Epithelial cell of proximal tubule (primary cell): ENCODE results near the gene SARDH. TPM values are rescaled to one million over a fixed set of nuclear protein-coding genes. Genes with fewer than 3 reads are reported as not detected.

Source experiments
- DNase-seq: peaks from one replicate; pipeline ENCODE4 v3.0.0-alpha.2; 2011; ENCODE audit warnings: low read depth
- H3K4me3 ChIP-seq: 2 replicates; pipeline ENCODE4 v1.5.1; 2011; ENCODE audit warnings: low read depth, mild to moderate bottlenecking, low read length
- total RNA-seq: library from RNA; depleted of rRNA; stranded (reverse); fragments of >200 nt; gene quantifications from 2 replicates; pipeline ENCODE4 v1.2.3, GENCODE V29; 2015
- TF ChIP-seq, protein P1 (sequence below): conservative IDR thresholded peaks from 2 replicates; pipeline ENCODE4 v1.5.1; 2012; ENCODE audit warnings: low read depth, mild to moderate bottlenecking, low read length

SARDH gene
- total RNA-seq, 1 donor from 2014 or later = 0.92 TPM

DNA sequence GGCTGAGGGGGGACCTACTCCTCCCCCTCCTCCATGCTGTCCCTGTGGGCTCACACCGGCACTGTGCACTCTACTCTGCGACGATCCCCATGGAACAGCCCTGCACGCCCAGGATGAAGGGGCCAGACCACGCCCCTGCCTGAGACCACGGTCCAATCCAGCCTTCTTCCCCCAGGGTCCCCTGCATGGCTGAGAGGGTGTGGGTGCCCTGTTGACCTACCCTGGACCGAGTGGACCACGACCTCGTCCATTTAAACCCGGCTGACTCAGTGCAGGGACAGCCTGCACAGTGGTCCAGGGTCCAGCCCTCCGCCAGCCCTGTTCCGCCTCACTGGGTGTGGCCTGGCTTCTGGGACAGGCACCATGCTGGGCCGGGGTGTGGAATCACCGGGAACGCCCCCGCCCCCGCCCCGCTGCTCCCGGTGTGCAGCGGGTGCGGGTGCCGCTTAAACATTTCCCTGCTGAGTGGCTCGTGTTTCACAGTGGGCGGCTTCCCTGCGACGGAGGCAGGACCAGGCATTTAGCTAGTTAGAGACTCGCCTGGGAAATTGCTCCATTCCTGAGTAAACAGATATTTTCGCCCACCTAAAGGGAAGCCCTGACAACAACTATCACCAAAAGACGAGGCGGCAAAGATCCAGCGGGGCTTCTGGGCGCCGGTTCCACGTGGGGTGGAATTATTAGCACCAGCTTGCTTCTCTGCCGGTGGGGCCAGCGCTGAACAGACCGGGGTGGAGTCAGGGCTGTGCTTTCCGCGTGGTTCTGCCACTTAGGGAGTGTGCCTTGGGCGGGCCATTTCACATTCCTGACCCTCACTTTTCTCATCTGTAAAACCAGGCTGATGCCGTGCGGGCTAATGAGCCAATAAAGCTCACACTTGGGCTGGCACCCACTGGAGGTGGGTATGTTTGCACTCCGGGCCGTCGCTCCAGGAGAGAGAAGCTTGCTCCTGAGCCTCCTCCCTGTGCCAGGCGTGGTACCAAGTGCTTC is 79.4 kb downstream of the SARDH start:
- no peak for DNase-seq
- TF ChIP-seq, protein P1, sequence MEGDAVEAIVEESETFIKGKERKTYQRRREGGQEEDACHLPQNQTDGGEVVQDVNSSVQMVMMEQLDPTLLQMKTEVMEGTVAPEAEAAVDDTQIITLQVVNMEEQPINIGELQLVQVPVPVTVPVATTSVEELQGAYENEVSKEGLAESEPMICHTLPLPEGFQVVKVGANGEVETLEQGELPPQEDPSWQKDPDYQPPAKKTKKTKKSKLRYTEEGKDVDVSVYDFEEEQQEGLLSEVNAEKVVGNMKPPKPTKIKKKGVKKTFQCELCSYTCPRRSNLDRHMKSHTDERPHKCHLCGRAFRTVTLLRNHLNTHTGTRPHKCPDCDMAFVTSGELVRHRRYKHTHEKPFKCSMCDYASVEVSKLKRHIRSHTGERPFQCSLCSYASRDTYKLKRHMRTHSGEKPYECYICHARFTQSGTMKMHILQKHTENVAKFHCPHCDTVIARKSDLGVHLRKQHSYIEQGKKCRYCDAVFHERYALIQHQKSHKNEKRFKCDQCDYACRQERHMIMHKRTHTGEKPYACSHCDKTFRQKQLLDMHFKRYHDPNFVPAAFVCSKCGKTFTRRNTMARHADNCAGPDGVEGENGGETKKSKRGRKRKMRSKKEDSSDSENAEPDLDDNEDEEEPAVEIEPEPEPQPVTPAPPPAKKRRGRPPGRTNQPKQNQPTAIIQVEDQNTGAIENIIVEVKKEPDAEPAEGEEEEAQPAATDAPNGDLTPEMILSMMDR = no peak
- peak overlapping the region; percentile 3 for H3K4me3 ChIP-seq

DNA sequence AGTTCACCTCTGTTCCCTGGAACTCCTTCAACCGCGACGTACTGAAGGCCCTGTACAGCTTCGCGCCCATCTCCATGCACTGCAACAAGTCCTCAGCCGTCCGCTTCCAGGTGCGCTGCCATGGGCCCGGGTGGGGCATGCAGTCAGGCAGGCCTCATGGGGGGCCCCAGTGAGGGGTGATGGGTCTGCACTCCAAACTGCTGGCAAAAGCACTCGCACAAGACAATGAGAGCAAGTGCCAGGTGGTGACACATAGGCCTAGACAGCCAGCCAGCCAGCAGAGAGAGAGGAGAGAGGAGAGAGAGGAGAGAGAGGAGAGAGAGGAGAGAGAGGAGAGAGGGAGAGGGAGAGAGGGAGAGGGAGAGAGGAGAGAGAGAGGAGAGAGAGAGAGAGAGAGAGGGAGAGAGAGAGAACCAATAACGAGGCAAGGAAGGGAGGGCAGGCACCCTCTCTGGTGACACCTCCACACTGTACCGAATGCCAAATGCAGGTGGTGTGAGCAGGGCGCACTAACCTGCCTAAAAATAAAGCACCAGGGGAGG is 81.0 kb downstream of the SARDH start:
- no peak for DNase-seq
- H3K4me3 ChIP-seq = no peak overlapping the region
- TF ChIP-seq, protein P1 = no peak

DNA sequence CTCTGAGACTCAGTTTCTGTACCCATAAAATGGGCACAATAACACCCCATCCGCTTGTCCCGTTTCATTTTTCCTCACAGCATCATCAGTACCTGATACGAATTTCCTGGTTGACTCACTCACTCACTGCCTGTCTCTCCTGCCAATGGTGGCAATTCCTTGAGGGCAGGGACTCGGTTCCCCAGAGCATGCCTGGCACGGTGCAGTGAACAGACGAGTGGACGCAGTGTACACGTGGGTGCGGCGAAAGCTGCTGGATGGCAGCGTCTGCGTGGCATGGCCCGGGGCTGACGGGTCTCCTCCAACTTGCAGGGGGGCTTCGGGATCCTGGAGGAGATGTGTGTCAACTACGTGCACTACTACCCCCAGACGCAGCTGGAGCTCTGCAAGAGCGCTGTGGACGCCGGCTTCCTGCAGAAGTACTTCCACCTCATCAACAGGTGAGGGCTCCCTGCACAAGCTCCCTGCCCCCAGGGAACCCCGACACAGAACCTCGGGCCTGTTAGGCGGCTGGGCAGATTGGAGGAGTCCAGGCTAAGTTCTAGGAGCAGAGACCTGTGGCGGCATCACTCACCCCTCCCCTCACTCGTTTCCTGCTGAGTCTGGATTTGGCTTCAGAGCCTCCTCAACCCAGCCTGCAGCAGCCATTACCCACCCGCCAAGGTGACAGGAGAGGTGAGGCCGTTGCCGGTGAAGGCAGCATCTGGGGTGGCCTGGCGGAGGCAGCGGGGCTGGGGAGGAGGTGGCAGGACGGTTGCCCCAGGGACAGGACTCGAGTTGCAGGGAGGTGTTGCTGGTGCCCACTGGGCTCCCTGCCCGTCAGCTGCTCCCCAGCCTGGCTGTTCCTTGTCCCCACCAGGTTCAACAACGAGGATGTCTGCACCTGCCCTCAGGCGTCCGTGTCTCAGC is 81.7 kb downstream of the SARDH start:
- no peak overlapping the region for H3K4me3 ChIP-seq
- no peak for DNase-seq
- TF ChIP-seq, protein P1 = no peak

DNA sequence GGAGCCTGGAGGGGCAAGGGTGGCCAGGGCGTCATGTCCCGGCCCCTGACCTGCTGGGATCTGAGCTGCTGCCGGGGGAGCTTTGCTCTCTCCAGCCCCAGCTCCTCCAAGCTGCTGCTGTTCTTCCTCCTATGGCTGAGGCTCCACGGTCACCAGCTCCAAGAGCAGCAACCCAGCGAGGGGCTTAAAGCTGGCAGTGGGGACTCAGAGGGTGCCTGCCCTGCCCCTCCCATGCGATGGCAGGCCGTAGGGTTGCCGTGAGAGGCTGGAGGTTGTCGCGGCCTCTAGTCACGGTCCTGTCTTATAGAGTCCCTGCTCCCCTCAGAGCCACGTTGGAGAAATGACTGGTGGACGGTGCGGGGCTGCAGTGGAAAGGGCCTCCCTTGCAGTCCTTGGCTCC is 82.5 kb downstream of the SARDH start:
- TF ChIP-seq, protein P1 = no peak
- no peak for DNase-seq
- no peak overlapping the region for H3K4me3 ChIP-seq

- no peak for DNase-seq
- no peak overlapping the region for H3K4me3 ChIP-seq
- TF ChIP-seq, protein P1 = no peak
Observed at GRCh38 chr9:133654736-133655657, 83.2 kb downstream of the SARDH start.

DNA sequence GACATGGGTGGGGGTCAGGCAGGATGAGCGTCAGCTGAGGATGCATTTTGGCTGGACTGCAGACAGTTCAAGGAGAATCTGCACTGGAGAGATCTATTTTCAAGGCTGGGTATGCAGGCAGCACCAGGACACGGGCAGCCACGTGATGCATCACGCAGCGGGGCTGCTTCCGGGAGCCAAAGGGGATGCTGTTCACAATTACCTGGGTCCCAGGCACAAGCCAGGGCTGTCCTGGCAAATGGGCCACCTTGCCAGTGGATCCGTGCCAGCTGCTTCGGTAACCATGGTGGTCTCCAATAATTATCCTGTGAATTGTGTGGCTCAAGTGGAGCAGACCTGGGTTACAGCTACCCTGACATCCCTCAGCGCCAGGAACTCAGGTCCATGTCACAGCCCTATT is 84.5 kb downstream of the SARDH start:
- H3K4me3 ChIP-seq = no peak overlapping the region
- TF ChIP-seq, protein P1 = no peak
- no peak for DNase-seq
